ENCODE results near the gene PAFAH1B2.

Gene PAFAH1B2

DNA sequence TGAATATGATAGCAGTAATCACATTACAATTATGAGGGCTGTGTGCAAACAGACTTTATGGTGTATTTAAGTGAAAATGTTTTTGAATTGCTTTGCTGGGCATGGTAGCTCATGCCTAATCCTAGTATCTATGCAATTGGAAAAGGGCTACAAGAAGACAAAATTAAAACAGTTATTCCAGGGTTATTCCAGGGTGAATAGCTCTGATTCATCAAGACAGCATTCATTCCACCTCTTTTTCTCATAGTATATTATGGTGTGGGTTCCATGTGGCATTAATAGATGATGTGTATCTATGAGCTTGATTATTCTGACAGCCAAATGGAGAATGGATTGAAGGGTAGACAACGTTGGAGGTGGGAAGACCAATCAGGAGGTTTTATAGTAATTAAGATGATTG lies 22.4 kb downstream of the PAFAH1B2 start:
- Histone ChIP-seq H4K20me1 (peaks cover 35 to 90% (median 72%) of the 10 kb centered on the region in 11 experiments; a peak in 21 of 22 replicates), H3K9ac (no peak overlapping the region), H3K27ac (no peak overlapping the region), H3K4me1 (peaks cover 0 to 26% (median 8%) of the 10 kb centered on the region in 10 experiments; a peak in 15 of 20 replicates), H3K4me2 (no peak overlapping the region), H3K9me3 (replicated peaks in 1 of 11) (no peaks in the 10 kb centered on the region), H3K36me3 (peaks cover 91 to 100% (median 98%) of the 10 kb centered on the region in 11 experiments), H3K27me3 (no peaks in the 10 kb centered on the region), H3K4me3 (no peak overlapping the region)
- TF ChIP-seq Cebpa-rat (IDR thresholded peaks at IDR 0.05), result no peak

DNA sequence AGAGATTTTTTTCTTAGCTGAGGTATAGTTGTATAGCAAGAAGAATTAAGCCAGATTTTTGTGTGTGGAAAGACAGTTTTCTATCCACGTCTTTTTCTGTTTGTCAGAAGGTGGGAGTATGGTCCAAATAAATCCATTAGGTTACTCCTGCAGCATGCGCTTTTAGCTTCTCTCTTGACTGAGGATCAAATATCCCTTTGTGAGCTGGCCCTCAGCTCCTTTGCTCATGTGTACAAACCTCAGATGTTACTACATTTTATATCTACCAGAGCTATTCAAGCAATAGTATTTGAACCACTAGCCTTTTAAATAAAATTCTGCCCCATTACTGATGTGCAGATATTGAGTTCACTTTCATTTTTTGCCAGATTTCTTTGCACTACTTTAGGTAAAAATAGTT lies 25.6 kb downstream of the PAFAH1B2 start:
- Histone ChIP-seq H3K4me3 (no peak overlapping the region), H4K20me1 (peaks cover 29 to 80% (median 55%) of the 10 kb centered on the region in 11 experiments; a peak in 21 of 22 replicates), H3K36me3 (peaks cover 58 to 83% (median 73%) of the 10 kb centered on the region in 11 experiments), H3K27me3 (no peaks in the 10 kb centered on the region), H3K4me1 (peaks cover 0 to 54% (median 14%) of the 10 kb centered on the region in 10 experiments; a peak in 15 of 20 replicates), H3K9me3 (replicated peaks in 1 of 11) (no peaks in the 10 kb centered on the region), H3K9ac (no peak overlapping the region; a peak in 1 of 22 replicates), H3K4me2 (no peak overlapping the region), H3K27ac (0 out of 22 replicates have a peak overlapping the region, but pooled peaks of 1 of the 11 experiments have one; percentile 9)
- no peak for TF ChIP-seq Cebpa-rat (IDR thresholded peaks at IDR 0.05)

DNA sequence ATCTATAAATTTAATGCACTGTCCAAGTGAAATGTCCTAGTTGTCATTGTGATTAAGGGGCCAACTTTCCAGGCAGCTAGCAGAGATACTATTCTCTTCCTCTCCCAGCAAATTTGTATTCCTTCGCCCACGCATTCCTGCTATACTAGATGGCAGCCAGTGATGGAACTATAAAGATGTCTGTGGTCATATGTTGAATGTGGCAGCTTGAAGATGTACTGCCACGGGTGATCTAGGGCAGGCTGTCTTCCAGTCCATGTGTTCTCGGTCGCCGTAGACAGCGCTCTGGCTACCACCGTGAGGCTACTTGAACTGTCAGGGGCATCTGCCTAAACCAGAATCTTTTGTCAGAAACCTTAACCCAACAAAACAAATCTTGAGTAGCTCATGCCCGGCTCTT lies 26.1 kb downstream of the PAFAH1B2 start:
- H3K9me3 ChIP-seq (replicated peaks in 1 of 11), result no peaks in the 10 kb centered on the region
- no peaks in the 10 kb centered on the region for H3K27me3 ChIP-seq
- H3K4me1 ChIP-seq, result peaks cover 0 to 54% (median 14%) of the 10 kb centered on the region in 10 experiments; a peak in 15 of 20 replicates
- TF ChIP-seq Cebpa-rat (IDR thresholded peaks at IDR 0.05), result no peak
- no peak overlapping the region for H3K9ac ChIP-seq
- H4K20me1 ChIP-seq, result peaks cover 29 to 76% (median 52%) of the 10 kb centered on the region in 11 experiments; a peak in 21 of 22 replicates
- H3K27ac ChIP-seq, result 0 out of 22 replicates have a peak overlapping the region, but pooled peaks of 1 of the 11 experiments have one; percentile 9
- no peak overlapping the region for H3K4me3 ChIP-seq
- H3K36me3 ChIP-seq, result peaks cover 54 to 78% (median 68%) of the 10 kb centered on the region in 11 experiments
- 0 out of 22 replicates have a peak overlapping the region, but pooled peaks of 1 of the 11 experiments have one; percentile 6 for H3K4me2 ChIP-seq

DNA sequence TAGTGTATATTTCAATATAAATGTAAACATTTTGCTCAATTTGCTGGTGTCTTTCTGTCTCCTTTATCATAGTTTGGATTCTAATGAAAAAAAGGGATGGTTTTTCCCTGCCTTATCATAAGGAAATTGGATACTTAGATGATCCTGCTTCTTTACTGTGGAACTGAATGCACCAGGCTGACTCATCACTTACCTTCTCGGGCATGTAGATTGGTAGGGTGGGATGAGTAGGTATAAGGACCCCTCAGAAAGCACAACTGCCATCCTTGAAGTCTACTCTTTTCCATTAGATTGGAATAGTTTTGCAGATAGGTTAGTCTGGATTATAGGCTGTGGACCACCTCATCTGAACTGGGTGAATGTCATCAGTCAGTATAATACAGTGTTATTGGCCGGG lies 26.9 kb downstream of the PAFAH1B2 start:
- Histone ChIP-seq H3K4me2 (peak overlapping the region in 4 of 11 experiments; percentile 9 to 78 (median 45); a peak in 5 of 22 replicates), H3K9me3 (replicated peaks in 1 of 11) (no peaks in the 10 kb centered on the region), H3K27me3 (no peaks in the 10 kb centered on the region), H4K20me1 (peaks cover 22 to 68% (median 45%) of the 10 kb centered on the region in 11 experiments; a peak in 21 of 22 replicates), H3K36me3 (peaks cover 46 to 70% (median 61%) of the 10 kb centered on the region in 11 experiments), H3K27ac (no peak overlapping the region), H3K4me1 (peaks cover 0 to 54% (median 14%) of the 10 kb centered on the region in 10 experiments; a peak in 15 of 20 replicates), H3K4me3 (no peak overlapping the region), H3K9ac (no peak overlapping the region)
- no peak for TF ChIP-seq Cebpa-rat (IDR thresholded peaks at IDR 0.05)

DNA sequence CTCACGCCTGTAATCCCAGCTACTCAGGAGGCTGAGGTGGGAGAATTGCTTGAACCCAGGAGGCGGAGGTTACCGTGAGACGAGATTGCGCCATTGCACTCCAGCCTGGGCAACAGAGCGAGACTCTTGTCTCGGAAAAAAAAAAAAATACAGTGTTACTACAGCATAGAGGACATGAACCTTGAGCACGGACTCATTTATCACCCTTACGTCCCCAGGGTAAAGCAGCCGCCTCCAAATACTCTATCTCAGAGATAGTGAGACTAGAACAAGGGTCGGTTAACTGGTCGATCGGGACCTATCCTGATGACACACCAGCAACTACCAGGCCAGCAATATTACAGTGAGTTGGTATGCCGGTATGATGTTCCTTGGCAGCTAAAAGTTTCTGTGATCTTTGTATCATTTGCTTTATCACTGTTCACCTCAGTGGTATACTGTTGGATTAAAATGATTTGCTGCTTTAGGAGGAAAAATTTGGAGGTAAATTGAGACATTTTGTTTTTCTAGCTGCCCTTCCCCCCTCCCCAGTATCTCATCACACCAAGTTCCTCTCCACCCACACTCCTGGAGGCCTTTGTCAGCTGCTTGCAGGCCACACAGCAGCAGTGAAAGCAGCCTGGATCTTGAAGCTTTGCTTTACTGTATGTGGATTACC lies 27.4 kb downstream of the PAFAH1B2 start:
- peaks cover 41 to 68% (median 60%) of the 10 kb centered on the region in 11 experiments for H3K36me3 ChIP-seq
- TF ChIP-seq Cebpa-rat (IDR thresholded peaks at IDR 0.05), result no peak
- H3K4me1 ChIP-seq, result peaks cover 0 to 54% (median 14%) of the 10 kb centered on the region in 10 experiments; a peak in 15 of 20 replicates
- H4K20me1 ChIP-seq, result peaks cover 17 to 63% (median 39%) of the 10 kb centered on the region in 11 experiments; a peak in 21 of 22 replicates
- no peak overlapping the region for H3K4me3 ChIP-seq
- peak overlapping the region in 2 of 11 experiments; percentile 2 to 35; a peak in 1 of 22 replicates for H3K9ac ChIP-seq
- H3K9me3 ChIP-seq (replicated peaks in 1 of 11), result no peaks in the 10 kb centered on the region
- no peaks in the 10 kb centered on the region for H3K27me3 ChIP-seq
- H3K4me2 ChIP-seq, result peak overlapping the region in 4 of 11 experiments; percentile 9 to 78 (median 45); a peak in 6 of 22 replicates
- H3K27ac ChIP-seq, result peak overlapping the region in 4 of 11 experiments; percentile 7 to 32 (median 28); a peak in 4 of 22 replicates

DNA sequence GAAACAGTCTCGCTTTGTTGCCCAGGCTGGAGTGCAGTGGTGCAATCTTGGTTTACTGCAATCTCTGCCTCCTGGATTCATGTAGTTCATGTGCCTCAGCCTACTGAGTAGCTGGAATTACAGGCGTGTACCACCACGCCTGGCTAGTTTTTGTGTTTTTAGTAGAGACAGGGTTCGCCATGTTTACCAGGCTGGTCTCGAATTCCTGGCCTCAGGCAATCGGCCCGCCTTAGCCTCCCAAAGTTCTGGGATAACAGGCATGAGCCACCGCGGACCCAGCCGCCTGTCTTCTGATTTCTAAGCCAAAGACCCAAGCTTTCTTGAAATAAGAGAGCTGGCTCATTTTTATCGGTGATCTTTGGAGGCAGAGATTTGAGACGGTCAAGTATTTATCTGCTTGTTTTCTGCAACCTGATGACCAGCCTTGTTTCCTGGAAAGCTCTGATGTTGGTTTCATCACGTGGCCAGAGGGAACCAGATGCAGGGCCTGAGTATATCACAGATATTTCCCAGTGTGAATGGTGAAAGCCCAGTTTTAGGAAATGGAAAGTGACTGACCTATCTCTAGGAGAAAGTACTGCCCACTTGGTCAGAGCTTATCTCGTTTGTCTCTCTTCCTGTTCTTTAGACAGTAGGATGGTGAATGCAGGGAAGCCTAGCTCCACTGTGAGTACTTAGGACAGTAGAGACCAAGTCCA lies 28.8 kb downstream of the PAFAH1B2 start:
- Histone ChIP-seq H3K4me3 (no peak overlapping the region), H3K27me3 (no peaks in the 10 kb centered on the region), H3K9me3 (replicated peaks in 1 of 11) (no peaks in the 10 kb centered on the region), H4K20me1 (peaks cover 5 to 50% (median 26%) of the 10 kb centered on the region in 11 experiments; a peak in 17 of 22 replicates), H3K36me3 (peaks cover 27 to 54% (median 47%) of the 10 kb centered on the region in 11 experiments), H3K9ac (peak overlapping the region in 2 of 11 experiments; percentile 2 to 14; a peak in 3 of 22 replicates), H3K4me2 (peak overlapping the region in 3 of 11 experiments; percentile 16 to 78 (median 71); a peak in 5 of 22 replicates), H3K27ac (peak overlapping the region in 5 of 11 experiments; percentile 13 to 30 (median 15); a peak in 5 of 22 replicates), H3K4me1 (peaks cover 5 to 58% (median 16%) of the 10 kb centered on the region in 10 experiments)
- TF ChIP-seq Cebpa-rat (IDR thresholded peaks at IDR 0.05), result no peak

DNA sequence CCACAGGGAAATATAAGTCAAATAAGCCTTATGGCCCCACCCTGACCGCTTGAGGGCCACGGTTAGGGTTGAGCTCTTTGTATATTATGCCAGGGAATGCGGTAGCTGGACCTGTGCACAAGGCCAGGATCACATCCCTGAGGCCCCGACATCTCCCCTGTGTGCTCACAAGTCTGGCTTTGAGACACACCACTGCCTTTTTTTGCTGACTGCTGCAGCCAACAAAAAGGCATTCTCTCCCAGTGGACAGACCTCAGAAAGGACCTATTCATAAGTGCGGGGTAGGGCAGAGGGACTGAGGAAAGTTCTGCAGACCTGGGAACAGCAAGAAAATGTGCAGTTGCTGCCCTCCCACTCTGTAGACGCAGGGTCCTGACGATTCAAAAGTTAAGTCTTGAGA lies 31.0 kb downstream of the PAFAH1B2 start:
- Histone ChIP-seq H4K20me1 (peaks cover 0 to 35% (median 19%) of the 10 kb centered on the region in 11 experiments; a peak in 15 of 22 replicates), H3K9me3 (replicated peaks in 1 of 11) (no peaks in the 10 kb centered on the region), H3K9ac (no peak overlapping the region), H3K4me3 (no peak overlapping the region), H3K4me2 (no peak overlapping the region), H3K36me3 (peaks cover 9 to 34% (median 26%) of the 10 kb centered on the region in 11 experiments; a peak in 21 of 22 replicates), H3K4me1 (peaks cover 20 to 56% (median 31%) of the 10 kb centered on the region in 10 experiments), H3K27me3 (no peaks in the 10 kb centered on the region), H3K27ac (no peak overlapping the region; a peak in 1 of 22 replicates)
- no peak for TF ChIP-seq Cebpa-rat (IDR thresholded peaks at IDR 0.05)

DNA sequence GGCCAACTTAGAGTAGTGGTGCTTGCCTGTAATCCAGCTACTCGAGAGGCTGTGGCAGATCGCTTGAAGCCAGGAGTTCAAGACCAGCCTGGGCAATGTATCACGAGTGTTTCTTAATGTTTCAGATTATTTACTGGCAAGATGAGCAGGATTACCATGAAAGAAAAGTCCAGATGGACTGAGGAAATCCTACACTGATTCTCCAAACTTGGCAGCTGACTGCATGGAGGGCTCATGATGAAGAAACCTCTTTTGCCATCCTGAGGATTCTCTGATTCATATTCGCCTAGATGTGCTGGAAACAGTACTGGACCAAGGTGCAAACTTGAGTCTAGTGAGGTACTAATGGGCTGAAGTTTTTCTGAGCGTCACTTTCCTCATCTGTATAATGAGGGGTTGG lies 31.7 kb downstream of the PAFAH1B2 start:
- TF ChIP-seq Cebpa-rat (IDR thresholded peaks at IDR 0.05), result no peak
- Histone ChIP-seq H3K4me2 (no peak overlapping the region), H3K36me3 (peaks cover 3 to 27% (median 19%) of the 10 kb centered on the region in 11 experiments; a peak in 21 of 22 replicates), H3K9me3 (replicated peaks in 1 of 11) (no peaks in the 10 kb centered on the region), H4K20me1 (peaks cover 0 to 28% (median 15%) of the 10 kb centered on the region in 11 experiments; a peak in 15 of 22 replicates), H3K27ac (no peak overlapping the region), H3K9ac (no peak overlapping the region), H3K4me1 (peaks cover 27 to 56% (median 38%) of the 10 kb centered on the region in 10 experiments), H3K27me3 (no peaks in the 10 kb centered on the region), H3K4me3 (no peak overlapping the region)
